ENCODE results near the gene ESRRA.

GRCh38 chr11:64353715-64354506, 48.6 kb downstream of the ESRRA start:
- TF ChIP-seq CTCF (IDR thresholded peaks at IDR 0.05) (no peak), POLR2A (IDR thresholded peaks at IDR 0.05) (no peak)
